GM18508 (cell line): Measurements from ENCODE around the gene SH3TC1.

Experiments used
- ATAC-seq: cut with Tn5 transposase; IDR thresholded peaks from one replicate; pipeline ENCODE4 v1.9.1; 2021; ENCODE audit warnings: moderate number of reproducible peaks; ENCODE audit not compliant: insufficient read depth, unreplicated experiment

The SH3TC1 gene

GRCh38 chr4:8179771-8180170 is 19.3 kb upstream of the SH3TC1 start:
- no peak for ATAC-seq

- no peak for ATAC-seq
Measured at GRCh38 chr4:8180310-8181093, 18.6 kb upstream of the SH3TC1 start.

GRCh38 chr4:8181119-8181518 is 18.0 kb upstream of the SH3TC1 start:
- ATAC-seq: no peak

GRCh38 chr4:8181844-8182243 is 17.2 kb upstream of the SH3TC1 start:
- ATAC-seq: no peak

- ATAC-seq: no peak
Measured at GRCh38 chr4:8182294-8182693, 16.8 kb upstream of the SH3TC1 start.

GRCh38 chr4:8182858-8183725 is 16.0 kb upstream of the SH3TC1 start:
- no peak for ATAC-seq

- no peak for ATAC-seq
Measured at GRCh38 chr4:8184061-8184460, 15.0 kb upstream of the SH3TC1 start.

- no peak for ATAC-seq
Measured at GRCh38 chr4:8185295-8185694, 13.8 kb upstream of the SH3TC1 start.

GRCh38 chr4:8185930-8186329 is 13.2 kb upstream of the SH3TC1 start:
- ATAC-seq: no peak

- ATAC-seq: no peak
Measured at GRCh38 chr4:8188085-8188484, 11.0 kb upstream of the SH3TC1 start.

GRCh38 chr4:8188743-8189550 is 10.1 kb upstream of the SH3TC1 start:
- ATAC-seq: no peak

GRCh38 chr4:8189551-8190466 is 9.3 kb upstream of the SH3TC1 start:
- ATAC-seq: no peak

GRCh38 chr4:8191136-8191747 is 7.8 kb upstream of the SH3TC1 start:
- no peak for ATAC-seq

GRCh38 chr4:8192748-8193738 is 6.0 kb upstream of the SH3TC1 start:
- ATAC-seq: peak; percentile 77

- no peak for ATAC-seq
Measured at GRCh38 chr4:8194306-8195242, 4.5 kb upstream of the SH3TC1 start.

- no peak for ATAC-seq
Measured at GRCh38 chr4:8195431-8195830, 3.7 kb upstream of the SH3TC1 start.

GRCh38 chr4:8195841-8196458 is 3.1 kb upstream of the SH3TC1 start:
- no peak for ATAC-seq
